Hepatocyte (in vitro differentiated cells): ENCODE results near the gene MACROD2.

Experiments used
- EZH2phosphoT487 ChIP-seq: fragments of 200-600 bp; sonication (generic); IDR thresholded peaks from one replicate; pipeline ENCODE4 v1.6.1; 2018; ENCODE audit warnings: antibody characterized with exemption, mild to moderate bottlenecking, low read depth, moderate library complexity; ENCODE audit not compliant: unreplicated experiment, severe bottlenecking
- TF ChIP-seq, protein P1 (sequence below): fragments of 200-600 bp; sonication (generic); IDR thresholded peaks from 2 replicates; pipeline ENCODE4 v1.5.1; 2016; ENCODE audit warnings: antibody characterized with exemption, mild to moderate bottlenecking; ENCODE audit not compliant: poor library complexity

DNA sequence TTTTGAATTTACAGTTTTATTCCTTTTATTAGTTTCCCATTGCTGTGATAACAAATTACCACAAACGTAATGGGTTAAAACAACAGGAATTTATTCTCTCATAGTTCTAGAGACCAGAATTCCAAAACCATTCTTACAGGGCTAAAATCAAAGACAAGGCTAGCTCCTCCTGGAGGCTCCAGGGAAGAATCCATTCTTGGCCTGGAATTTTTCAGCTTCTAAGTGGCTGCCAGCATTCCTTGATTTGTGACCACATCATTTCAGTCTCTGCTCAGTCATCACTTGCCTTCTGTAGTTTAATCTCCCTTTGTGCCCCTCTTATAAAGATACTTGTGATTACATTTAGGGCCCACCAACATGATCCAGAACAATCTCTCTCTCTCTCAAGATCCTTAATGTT is 4.0 kb upstream of the MACROD2 start:
- TF ChIP-seq, protein P1, sequence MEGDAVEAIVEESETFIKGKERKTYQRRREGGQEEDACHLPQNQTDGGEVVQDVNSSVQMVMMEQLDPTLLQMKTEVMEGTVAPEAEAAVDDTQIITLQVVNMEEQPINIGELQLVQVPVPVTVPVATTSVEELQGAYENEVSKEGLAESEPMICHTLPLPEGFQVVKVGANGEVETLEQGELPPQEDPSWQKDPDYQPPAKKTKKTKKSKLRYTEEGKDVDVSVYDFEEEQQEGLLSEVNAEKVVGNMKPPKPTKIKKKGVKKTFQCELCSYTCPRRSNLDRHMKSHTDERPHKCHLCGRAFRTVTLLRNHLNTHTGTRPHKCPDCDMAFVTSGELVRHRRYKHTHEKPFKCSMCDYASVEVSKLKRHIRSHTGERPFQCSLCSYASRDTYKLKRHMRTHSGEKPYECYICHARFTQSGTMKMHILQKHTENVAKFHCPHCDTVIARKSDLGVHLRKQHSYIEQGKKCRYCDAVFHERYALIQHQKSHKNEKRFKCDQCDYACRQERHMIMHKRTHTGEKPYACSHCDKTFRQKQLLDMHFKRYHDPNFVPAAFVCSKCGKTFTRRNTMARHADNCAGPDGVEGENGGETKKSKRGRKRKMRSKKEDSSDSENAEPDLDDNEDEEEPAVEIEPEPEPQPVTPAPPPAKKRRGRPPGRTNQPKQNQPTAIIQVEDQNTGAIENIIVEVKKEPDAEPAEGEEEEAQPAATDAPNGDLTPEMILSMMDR, result no peak
- TF ChIP-seq EZH2phosphoT487, result no peak
